Hematopoietic multipotent progenitor cell (in vitro differentiated cells): ENCODE measurements around the gene MAMDC2. TPM values are rescaled to one million over a fixed set of nuclear protein-coding genes. Genes with fewer than 3 reads are reported as not detected.

Experiments
- DNase-seq, 3 donors: peaks; one replicate each; pipeline ENCODE4 v3.0.0-alpha.2; 2011 to 2015; ENCODE audit warnings: low read depth in 2 of 3, low spot score in 2 of 3
- total RNA-seq: library from RNA; depleted of rRNA; stranded (reverse); fragments of >200 nt; gene quantifications from one replicate; pipeline ENCODE4 v1.2.3, GENCODE V29; 2012

MAMDC2 gene
- total RNA-seq, 1 donor = 42.3 TPM

GRCh38 chr9:70100362-70100761 lies 56.7 kb downstream of the MAMDC2 start:
- no peak for DNase-seq

GRCh38 chr9:70101265-70101664 lies 57.6 kb downstream of the MAMDC2 start:
- DNase-seq = no peak

- DNase-seq = no peak
Measured at GRCh38 chr9:70105147-70105546, 61.5 kb downstream of the MAMDC2 start.

GRCh38 chr9:70106571-70106970 lies 62.9 kb downstream of the MAMDC2 start:
- no peak for DNase-seq

- DNase-seq = no peak
Measured at GRCh38 chr9:70107558-70107957, 63.9 kb downstream of the MAMDC2 start.

- no peak for DNase-seq
Measured at GRCh38 chr9:70108181-70108580, 64.5 kb downstream of the MAMDC2 start.

- peak in 2 of 3 donors; percentile 59 to 71 for DNase-seq
Measured at GRCh38 chr9:70110194-70111041, 66.8 kb downstream of the MAMDC2 start.

- peak in 2 of 3 donors; percentile 46 to 73 for DNase-seq
Measured at GRCh38 chr9:70111042-70111602, 67.5 kb downstream of the MAMDC2 start.

GRCh38 chr9:70111641-70112236 lies 68.1 kb downstream of the MAMDC2 start:
- DNase-seq = no peak

- DNase-seq = no peak
Measured at GRCh38 chr9:70112981-70113380, 69.3 kb downstream of the MAMDC2 start.

GRCh38 chr9:70113403-70114022 lies 69.9 kb downstream of the MAMDC2 start:
- DNase-seq = peak in 2 of 3 donors; percentile 45 to 64

- DNase-seq = no peak
Measured at GRCh38 chr9:70114898-70115297, 71.2 kb downstream of the MAMDC2 start.

GRCh38 chr9:70117835-70118319 lies 74.2 kb downstream of the MAMDC2 start:
- DNase-seq = no peak

- no peak for DNase-seq
Measured at GRCh38 chr9:70119786-70120185, 76.1 kb downstream of the MAMDC2 start.

- DNase-seq = peak in 1 of 3 donors; percentile 44
Measured at GRCh38 chr9:70120834-70121510, 77.3 kb downstream of the MAMDC2 start.

- DNase-seq = no peak
Measured at GRCh38 chr9:70121818-70122436, 78.3 kb downstream of the MAMDC2 start.

GRCh38 chr9:70123695-70124094 lies 80.0 kb downstream of the MAMDC2 start:
- DNase-seq = no peak

GRCh38 chr9:70125621-70126263 lies 82.1 kb downstream of the MAMDC2 start:
- DNase-seq = no peak

- DNase-seq = no peak
Measured at GRCh38 chr9:70127036-70127435, 83.4 kb downstream of the MAMDC2 start.
